GM12874 (cell line): ENCODE measurements around the gene CLTA.

Experiments used
- TF ChIP-seq, protein P1 (sequence below): IDR thresholded peaks from 2 replicates; pipeline ENCODE4 v1.5.1; 2011; ENCODE audit warnings: low read depth, mild to moderate bottlenecking, control low read depth, low read length, moderate library complexity; ENCODE audit not compliant: insufficient read depth

Gene CLTA, protein sequence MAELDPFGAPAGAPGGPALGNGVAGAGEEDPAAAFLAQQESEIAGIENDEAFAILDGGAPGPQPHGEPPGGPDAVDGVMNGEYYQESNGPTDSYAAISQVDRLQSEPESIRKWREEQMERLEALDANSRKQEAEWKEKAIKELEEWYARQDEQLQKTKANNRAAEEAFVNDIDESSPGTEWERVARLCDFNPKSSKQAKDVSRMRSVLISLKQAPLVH

DNA sequence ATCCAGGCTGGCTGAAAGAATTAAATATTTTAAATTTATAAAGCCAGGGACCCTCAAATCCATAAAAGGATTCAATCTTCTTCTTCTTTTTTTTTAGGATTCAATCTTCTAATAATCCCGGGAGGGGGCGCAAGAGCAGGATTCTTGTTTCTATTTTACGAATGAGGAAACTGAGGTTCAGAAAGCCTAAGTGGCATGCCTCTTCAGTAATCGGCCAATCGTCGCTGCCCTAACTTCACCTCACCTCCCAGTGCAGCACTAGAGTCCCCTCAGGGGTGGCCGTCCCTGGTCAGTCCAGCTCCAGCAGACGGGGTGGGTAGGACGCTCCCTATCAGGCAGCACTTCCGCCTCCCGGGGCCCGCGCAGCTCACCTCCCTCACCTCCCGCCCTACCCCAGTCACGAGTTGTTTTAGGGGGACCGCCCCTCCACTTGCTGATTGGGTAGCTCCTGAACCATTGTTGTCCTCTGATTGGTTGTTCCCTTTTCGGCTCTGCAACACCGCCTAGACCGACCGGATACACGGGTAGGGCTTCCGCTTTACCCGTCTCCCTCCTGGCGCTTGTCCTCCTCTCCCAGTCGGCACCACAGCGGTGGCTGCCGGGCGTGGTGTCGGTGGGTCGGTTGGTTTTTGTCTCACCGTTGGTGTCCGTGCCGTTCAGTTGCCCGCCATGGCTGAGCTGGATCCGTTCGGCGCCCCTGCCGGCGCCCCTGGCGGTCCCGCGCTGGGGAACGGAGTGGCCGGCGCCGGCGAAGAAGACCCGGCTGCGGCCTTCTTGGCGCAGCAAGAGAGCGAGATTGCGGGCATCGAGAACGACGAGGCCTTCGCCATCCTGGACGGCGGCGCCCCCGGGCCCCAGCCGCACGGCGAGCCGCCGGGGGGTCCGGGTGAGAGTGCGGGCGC lies at the start of gene CLTA:
TSS of gene CLTA (plus strand) at position 534 of the 902 bp plus-strand sequence. CDS start at position 670, 136 bp downstream.
- TF ChIP-seq, protein P1, sequence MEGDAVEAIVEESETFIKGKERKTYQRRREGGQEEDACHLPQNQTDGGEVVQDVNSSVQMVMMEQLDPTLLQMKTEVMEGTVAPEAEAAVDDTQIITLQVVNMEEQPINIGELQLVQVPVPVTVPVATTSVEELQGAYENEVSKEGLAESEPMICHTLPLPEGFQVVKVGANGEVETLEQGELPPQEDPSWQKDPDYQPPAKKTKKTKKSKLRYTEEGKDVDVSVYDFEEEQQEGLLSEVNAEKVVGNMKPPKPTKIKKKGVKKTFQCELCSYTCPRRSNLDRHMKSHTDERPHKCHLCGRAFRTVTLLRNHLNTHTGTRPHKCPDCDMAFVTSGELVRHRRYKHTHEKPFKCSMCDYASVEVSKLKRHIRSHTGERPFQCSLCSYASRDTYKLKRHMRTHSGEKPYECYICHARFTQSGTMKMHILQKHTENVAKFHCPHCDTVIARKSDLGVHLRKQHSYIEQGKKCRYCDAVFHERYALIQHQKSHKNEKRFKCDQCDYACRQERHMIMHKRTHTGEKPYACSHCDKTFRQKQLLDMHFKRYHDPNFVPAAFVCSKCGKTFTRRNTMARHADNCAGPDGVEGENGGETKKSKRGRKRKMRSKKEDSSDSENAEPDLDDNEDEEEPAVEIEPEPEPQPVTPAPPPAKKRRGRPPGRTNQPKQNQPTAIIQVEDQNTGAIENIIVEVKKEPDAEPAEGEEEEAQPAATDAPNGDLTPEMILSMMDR = peak; percentile 38

DNA sequence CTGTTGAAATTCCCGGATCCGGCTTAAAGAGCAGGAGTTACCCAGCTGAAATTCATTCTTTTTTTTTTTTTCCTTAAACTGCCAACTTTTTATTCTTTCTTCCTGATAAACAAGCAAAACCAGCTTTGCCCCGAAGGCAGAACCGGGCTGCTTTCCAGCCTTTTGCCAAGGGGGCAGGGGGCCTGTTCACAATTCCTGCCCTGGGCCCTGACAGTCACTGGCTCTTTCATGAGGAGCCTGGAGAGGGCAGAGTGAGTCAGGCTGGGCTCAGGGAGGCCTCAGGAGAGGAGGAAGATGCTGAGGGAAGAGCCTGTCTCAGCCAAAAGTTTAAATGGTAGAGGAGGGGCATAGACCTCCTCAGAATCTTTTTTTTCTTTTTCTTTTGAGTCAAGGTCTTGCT lies 49.4 kb upstream of the CLTA start:
- TF ChIP-seq, protein P1 = no peak

DNA sequence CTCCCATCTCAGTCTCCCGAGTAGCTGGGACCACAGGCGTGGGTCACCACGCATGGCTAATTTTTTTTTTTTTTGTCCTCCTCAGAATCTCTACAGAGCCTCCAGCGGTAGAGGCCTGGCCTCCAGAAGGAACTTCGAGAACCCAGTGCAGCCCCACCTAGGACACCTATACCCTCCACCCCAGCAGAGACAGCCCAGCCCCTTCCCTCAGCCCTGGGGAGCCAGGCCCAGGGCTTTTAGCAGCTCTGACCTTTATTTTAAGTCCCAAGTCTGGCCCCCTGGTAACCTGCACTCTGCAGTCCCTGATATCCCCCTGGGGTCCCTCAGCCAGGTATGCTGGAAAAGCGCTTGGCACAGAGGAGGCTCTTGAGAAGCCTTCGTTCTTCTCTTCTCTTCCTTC lies 49.0 kb upstream of the CLTA start:
- TF ChIP-seq, protein P1 = no peak

DNA sequence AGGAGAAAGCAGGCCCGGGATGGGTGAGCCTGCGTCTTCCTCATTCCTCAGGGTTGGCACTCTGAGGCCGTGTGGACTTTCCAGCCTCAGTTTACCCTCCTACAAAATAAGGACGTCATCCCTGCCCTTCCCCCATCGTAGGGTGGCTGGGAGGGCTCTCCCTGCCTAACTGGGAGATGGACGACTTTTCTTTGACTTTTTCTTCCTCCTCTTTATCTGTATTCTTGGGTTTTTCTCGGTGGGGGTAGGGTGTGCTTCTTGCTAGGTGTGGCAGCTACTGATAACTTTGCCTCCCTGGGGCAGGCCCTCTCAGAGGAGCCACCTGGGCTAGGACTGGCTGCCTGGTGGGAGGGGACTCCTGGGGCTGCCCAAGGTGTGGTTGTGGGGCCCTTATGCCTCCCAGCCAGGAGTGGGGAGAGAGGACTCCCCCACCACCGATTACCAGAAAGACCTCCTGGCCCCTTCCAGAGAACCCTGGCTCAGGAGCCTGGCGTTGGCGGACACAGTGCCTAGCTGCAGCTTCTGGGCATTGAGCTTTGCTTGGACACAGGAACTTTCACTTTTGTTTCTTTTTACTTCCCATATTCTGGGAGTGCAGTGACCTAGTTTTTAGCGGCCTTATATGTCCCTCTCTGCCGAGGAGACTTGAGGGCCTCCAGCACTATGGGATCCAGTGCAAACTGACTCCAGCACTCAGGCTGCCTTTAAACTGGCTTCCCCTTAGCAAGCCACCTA lies 48.0 kb upstream of the CLTA start:
- TF ChIP-seq, protein P1 = no peak

DNA sequence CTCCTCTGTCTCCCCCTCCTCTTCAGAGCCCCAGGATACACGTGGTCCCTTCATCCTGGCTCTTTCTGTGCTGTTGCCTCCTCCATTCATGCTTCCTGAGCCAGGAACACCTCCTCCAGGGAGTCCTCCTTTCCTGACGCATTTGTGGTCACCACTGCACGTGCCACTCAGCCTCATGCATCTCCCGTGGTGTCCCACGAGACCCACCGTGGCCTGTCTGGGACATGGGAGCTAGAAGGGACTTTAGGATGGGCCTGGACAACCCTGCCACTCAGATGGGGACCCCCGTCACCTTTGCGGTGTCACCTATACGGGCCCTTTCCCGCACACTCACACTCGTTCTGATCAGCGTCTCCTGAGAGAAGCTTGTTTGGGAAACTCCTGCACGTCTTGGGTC lies 47.5 kb upstream of the CLTA start:
- TF ChIP-seq, protein P1 = no peak

DNA sequence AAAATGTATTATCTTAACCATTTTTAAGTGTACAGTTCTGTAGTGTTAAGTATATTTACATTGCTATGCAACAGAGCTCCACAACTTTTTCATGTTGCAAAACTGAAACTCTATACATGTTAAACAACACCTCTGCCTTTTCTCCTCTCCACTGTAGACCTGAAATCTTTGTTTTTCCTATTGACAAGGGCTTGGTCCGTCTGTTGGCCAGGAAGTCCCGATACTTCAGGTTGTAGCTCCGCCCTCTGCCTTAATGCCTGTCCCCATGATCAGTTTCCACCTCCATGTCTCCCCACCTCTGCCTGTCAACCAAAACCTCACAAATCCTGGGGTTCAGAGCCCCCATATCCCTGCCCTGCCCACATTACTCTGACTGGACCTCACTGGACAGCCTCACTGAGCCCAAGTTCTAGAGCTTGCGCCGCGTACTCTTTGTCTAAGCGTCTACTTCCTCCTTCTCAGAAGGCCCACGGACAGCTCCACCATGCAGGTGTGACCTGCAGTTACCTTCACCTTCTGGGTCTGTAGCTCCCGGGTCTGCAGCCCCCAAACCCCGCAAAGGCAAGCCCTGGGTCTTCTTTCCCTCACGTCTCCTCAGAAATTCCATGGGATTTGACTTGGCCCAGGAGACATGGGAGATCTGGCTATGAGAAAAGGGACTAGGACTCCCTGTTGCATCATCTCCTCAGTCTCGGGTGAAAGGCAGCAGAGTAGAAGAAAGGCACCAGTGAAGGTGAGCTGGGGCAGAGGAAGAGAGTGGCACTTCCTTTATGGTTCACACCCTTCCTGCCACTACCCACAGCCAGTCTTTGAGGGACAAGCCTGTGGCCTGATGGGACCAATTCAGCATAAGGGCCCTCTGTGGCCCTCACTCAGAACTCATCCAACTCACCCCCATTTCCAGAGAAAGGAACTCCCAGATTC lies 46.1 kb upstream of the CLTA start:
- TF ChIP-seq, protein P1 = no peak
